ENCODE measurements around the gene CXCL16. TPM values are rescaled to one million over a fixed set of nuclear protein-coding genes. Genes with fewer than 3 reads are reported as not detected.

CXCL16 gene
- polyA plus RNA-seq, 2 of the 4 experiments (the other 2 are of a cell fraction): 10.1 to 13.8 TPM

GRCh38 chr17:4711661-4712181 is 28.0 kb downstream of the CXCL16 start:
- H3K4me2 ChIP-seq: peak overlapping the region; percentile 99
- no peak for FAIRE-seq
- 68% methylated on average over 6 of the region's 6 CpGs for WGBS (ENCODE audit: missing lambda C conversion rate)
- H3K4me1 ChIP-seq: peaks cover 24% of the 10 kb centered on the region
- no peaks in the 10 kb centered on the region for H3K9me3 ChIP-seq
- H3K27ac ChIP-seq: peak overlapping the region; percentile 94
- H3K4me3 ChIP-seq: peak overlapping the region; percentile 83
- no peak for DNase-seq (ENCODE audit: low read depth in 1 of 2, low spot score in 1 of 2)
- TF ChIP-seq EHMT2 (IDR thresholded peaks at IDR 0.05; ENCODE audit: low read depth) (no peak), JUNB (IDR thresholded peaks at IDR 0.05) (no peak), MAFK (IDR thresholded peaks at IDR 0.05; ENCODE audit: partially characterized antibody) (peak; percentile 58), ZNF302 (CRISPR knock-in tag; IDR thresholded peaks at IDR 0.05) (no peak)
- no peak for ATAC-seq
- ChIA-PET CTCF (interaction anchor here (0.6 to 9.1 kb wide), 9 partner anchors 9 to 294 kb away, joined by 3 to 108 read pairs (median 3); partner anchors contain the start of genes GLTPD2, MED11 and VMO1), POLR2A (interaction anchor here (1.0 kb wide), 1 partner anchor 20 kb away, joined by 3 read pairs; the partner anchor contains the start of gene MED11)

DNA sequence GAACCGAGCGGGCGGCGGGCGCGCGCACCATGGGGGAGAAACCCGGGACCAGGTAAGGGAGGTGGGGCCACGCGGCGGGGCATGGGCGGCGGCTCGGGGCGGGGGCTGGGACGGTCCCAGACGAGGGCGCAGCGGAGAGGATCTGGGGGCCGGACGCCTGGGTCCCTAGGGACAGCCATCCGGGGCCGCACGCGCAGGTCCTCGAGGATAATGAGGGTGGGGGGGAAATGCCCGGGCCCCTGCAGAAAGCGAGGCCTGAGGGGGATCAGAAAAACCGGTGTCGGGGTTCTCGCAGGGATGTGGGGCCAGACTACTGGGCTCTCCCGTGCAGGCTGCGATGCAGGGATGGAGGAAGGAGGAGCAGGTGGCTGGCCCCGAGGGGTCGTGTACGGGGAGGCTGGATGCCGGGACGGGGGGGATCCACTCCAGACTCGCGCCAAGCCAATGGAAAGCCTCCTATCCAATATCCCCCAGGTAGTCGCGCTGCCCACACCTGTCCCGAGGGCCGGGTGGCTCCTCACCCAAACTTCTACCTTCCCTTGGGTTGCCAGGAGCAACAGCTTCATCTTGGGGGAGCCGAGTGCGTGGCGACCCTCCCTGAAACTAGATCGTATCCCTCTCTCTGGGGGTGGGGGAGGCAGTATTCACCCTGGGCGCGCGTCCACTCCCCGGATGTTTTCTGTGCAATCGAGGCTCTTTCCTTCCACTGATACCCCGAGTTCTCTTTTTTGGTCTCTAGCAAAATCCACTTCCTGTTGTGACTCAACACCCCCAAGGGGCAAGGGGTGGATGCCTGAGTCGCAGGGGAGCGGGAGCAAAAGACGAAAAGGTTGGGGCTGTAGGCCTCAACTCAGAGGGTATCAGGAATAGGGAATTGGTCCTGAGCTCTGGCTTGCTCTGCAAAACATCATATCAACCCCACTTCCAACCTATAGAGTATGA is 28.8 kb downstream of the CXCL16 start:
- DNase-seq (ENCODE audit: low read depth in 1 of 2, low spot score in 1 of 2) (no peak), ATAC-seq (peak; percentile 3 to 10), FAIRE-seq (no peak)
- Histone ChIP-seq H3K4me2 (peak overlapping the region; percentile 99), H3K27ac (peak overlapping the region; percentile 94), H3K9me3 (no peaks in the 10 kb centered on the region), H3K4me1 (peaks cover 24% of the 10 kb centered on the region), H3K4me3 (peak overlapping the region; percentile 83)
- CTCF ChIA-PET: interaction anchor here (0.6 to 9.1 kb wide), 46 partner anchors 10 to 293 kb away, joined by 3 to 108 read pairs (median 4); partner anchors contain the start of genes C17orf107, CHRNE, CXCL16 and GLTPD2
- TF ChIP-seq, protein P1, sequence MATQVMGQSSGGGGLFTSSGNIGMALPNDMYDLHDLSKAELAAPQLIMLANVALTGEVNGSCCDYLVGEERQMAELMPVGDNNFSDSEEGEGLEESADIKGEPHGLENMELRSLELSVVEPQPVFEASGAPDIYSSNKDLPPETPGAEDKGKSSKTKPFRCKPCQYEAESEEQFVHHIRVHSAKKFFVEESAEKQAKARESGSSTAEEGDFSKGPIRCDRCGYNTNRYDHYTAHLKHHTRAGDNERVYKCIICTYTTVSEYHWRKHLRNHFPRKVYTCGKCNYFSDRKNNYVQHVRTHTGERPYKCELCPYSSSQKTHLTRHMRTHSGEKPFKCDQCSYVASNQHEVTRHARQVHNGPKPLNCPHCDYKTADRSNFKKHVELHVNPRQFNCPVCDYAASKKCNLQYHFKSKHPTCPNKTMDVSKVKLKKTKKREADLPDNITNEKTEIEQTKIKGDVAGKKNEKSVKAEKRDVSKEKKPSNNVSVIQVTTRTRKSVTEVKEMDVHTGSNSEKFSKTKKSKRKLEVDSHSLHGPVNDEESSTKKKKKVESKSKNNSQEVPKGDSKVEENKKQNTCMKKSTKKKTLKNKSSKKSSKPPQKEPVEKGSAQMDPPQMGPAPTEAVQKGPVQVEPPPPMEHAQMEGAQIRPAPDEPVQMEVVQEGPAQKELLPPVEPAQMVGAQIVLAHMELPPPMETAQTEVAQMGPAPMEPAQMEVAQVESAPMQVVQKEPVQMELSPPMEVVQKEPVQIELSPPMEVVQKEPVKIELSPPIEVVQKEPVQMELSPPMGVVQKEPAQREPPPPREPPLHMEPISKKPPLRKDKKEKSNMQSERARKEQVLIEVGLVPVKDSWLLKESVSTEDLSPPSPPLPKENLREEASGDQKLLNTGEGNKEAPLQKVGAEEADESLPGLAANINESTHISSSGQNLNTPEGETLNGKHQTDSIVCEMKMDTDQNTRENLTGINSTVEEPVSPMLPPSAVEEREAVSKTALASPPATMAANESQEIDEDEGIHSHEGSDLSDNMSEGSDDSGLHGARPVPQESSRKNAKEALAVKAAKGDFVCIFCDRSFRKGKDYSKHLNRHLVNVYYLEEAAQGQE (IDR thresholded peaks at IDR 0.05): no peak
- TF ChIP-seq CHD4 (IDR thresholded peaks at IDR 0.05; ENCODE audit: borderline replicate concordance): no peak
- peak; percentile 21; the same call in 1 of the 2 replicates for TF ChIP-seq E2F6 (IDR thresholded peaks at IDR 0.05; ENCODE audit: borderline replicate concordance, low read depth)
- 0 out of 2 replicates have a peak, but pooled peaks have one; percentile 12 for TF ChIP-seq PHF8 (IDR thresholded peaks at IDR 0.05; ENCODE audit: borderline replicate concordance, low read depth)
- POLR2A ChIA-PET: interaction anchor here (0.7 to 2.3 kb wide), 8 partner anchors 8 to 238 kb away, joined by 4 to 25 read pairs (median 10); partner anchors contain the start of genes MED11, PFN1, PSMB6 and RNF167
- 23% methylated on average over 40 of the region's 57 CpGs for WGBS (ENCODE audit: missing lambda C conversion rate)

DNA sequence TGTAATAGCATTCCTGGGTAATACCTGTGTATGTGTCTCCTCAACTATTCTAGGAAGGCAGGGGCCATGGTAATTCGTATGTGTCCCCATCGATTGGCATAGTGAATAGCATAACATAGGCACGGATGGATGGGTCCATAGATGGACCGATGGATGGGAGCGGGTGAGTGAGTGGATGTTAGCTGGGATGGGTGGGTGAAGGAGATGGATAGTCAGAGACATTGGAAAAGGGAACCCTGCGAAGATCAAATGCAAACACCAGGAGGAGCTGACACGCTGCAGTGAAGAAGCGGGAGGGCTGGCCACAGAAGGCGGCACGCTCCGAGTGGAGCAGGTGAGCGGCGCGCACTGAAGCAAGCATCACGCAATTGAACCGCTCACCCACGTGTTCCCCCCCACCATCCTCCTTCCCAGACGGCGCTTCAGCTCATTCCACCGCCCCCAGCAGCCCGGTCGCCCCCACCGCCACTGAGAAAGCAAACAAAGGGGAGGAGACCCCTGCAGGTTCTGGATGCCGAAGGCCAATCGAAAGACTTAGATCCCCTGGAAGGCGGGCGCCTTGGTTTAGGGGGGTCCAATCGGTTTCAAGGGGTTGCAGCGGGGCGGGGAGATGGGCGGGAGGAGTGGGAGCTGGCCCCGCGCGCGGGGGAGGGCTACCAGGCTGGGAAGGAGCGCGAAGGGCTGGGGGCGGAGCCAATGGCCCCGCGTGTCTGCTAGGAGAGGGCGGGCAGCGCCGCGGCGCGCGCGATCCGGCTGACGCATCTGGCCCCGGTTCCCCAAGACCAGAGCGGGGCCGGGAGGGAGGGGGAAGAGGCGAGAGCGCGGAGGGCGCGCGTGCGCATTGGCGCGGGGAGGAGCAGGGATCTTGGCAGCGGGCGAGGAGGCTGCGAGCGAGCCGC is 29.7 kb downstream of the CXCL16 start, which contains the start of gene ARRB2:
Gene ARRB2 (plus strand): TSS at position 839 of the 899 bp plus-strand sequence. CDS start 90 bp downstream, outside the sequence.
- CTCF ChIA-PET: interaction anchor here (0.6 to 9.1 kb wide), 47 partner anchors 9 to 1716 kb away, joined by 3 to 108 read pairs (median 5); partner anchors contain the start of genes C17orf107, CHRNE, CXCL16 and GLTPD2
- H3K27ac ChIP-seq: peak within 1 kb of the TSS; percentile 94
- ATAC-seq (peak; percentile 91), DNase-seq (ENCODE audit: low read depth in 1 of 2, low spot score in 1 of 2) (peak; percentile 99 to 100), FAIRE-seq (peak; percentile 99)
- under 1% methylated on average over 32 of the region's 67 CpGs for WGBS (ENCODE audit: missing lambda C conversion rate)
- no peaks in the 10 kb centered on the region for H3K9me3 ChIP-seq
- POLR2A ChIA-PET: interaction anchor here (0.6 to 2.3 kb wide), 11 partner anchors 9 to 257 kb away, joined by 3 to 25 read pairs (median 7); partner anchors contain the start of genes MED11, PFN1, PSMB6 and RNF167
- peaks cover 27% of the 10 kb centered on the region for H3K4me1 ChIP-seq
- peak within 1 kb of the TSS; percentile 83 for H3K4me3 ChIP-seq
- peak within 1 kb of the TSS; percentile 99 for H3K4me2 ChIP-seq
- TF ChIP-seq NR3C1 (IDR thresholded peaks at IDR 0.05) (no peak), EP300 (IDR thresholded peaks at IDR 0.05) (no peak), NPAS2 (CRISPR knock-in tag; IDR thresholded peaks at IDR 0.05; ENCODE audit: borderline replicate concordance) (no peak), PBX3 (IDR thresholded peaks at IDR 0.05) (no peak), ZNF302 (CRISPR knock-in tag; IDR thresholded peaks at IDR 0.05) (no peak), CBX8 (IDR thresholded peaks at IDR 0.05) (no peak), GATA3 (IDR thresholded peaks at IDR 0.05; ENCODE audit: borderline replicate concordance) (no peak; the same call in 1 of the 2 replicates), SMC3 (IDR thresholded peaks at IDR 0.05) (peak; percentile 96), TP53 (CRISPR knock-in tag; IDR thresholded peaks at IDR 0.05) (no peak; the same call in 1 of the 2 replicates), CTCF (IDR thresholded peaks at IDR 0.05) (peak; percentile 88), JUN (IDR thresholded peaks at IDR 0.05) (peak in 1 of 2 experiments; percentile 63; a peak in 3 of 5 replicates)
- TF ChIP-seq, protein P2, sequence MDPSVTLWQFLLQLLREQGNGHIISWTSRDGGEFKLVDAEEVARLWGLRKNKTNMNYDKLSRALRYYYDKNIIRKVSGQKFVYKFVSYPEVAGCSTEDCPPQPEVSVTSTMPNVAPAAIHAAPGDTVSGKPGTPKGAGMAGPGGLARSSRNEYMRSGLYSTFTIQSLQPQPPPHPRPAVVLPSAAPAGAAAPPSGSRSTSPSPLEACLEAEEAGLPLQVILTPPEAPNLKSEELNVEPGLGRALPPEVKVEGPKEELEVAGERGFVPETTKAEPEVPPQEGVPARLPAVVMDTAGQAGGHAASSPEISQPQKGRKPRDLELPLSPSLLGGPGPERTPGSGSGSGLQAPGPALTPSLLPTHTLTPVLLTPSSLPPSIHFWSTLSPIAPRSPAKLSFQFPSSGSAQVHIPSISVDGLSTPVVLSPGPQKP (IDR thresholded peaks at IDR 0.05; ENCODE audit: low read depth, low read length): no peak
